Psoas muscle (tissue), 8 donors: ENCODE data around the gene SLC9A7. TPM values are rescaled to one million over a fixed set of nuclear protein-coding genes. Genes with fewer than 3 reads are reported as not detected.

Experiments
- ATAC-seq, 4 donors: fragments of 200-7000 bp; cut with Tn5 transposase; one replicate each; pipeline ENCODE4 v1.9.1; 2020; ENCODE audit warnings: moderate library complexity in 3 of 4, mild to moderate bottlenecking in 2 of 4
- DNase-seq, 2 donors: peaks; one replicate each; pipeline ENCODE4 v3.0.0-alpha.2; 2020
- H3K27ac ChIP-seq: fragments of 200-600 bp; one replicate; pipeline ENCODE4 v1.8.0; 2022
- H3K27me3 ChIP-seq, 3 donors: fragments of 200-600 bp in 1 of 3; one replicate each; pipeline versions ENCODE4 v1.6.1 to v1.8.0; 2013 to 2022; ENCODE audit warnings: low read length in 2 of 3, mild to moderate bottlenecking in 2 of 3, moderate library complexity in 1 of 3; ENCODE audit not compliant: insufficient read depth in 3 of 3
- H3K36me3 ChIP-seq, 2 donors: fragments of 200-600 bp in 1 of 2; one replicate each; pipeline versions ENCODE4 v1.6.1 to v1.8.0; 2013 to 2022; ENCODE audit warnings: low read depth in 1 of 2, mild to moderate bottlenecking in 1 of 2, moderate library complexity in 1 of 2; ENCODE audit not compliant: insufficient read depth in 1 of 2
- H3K4me1 ChIP-seq: fragments of 200-600 bp; one replicate; pipeline ENCODE4 v1.8.0; 2022
- H3K4me3 ChIP-seq: fragments of 200-600 bp; one replicate; pipeline ENCODE4 v1.8.0; 2022; ENCODE audit warnings: mild to moderate bottlenecking
- H3K9me3 ChIP-seq: fragments of 200-600 bp; one replicate; pipeline ENCODE4 v1.8.0; 2022
- WGBS, 3 donors: extraction: QIAGEN DNeasy Blood & Tissue Kit; methylation state at CpG; one replicate each; pipeline versions ENCODE4 v1.1.6 to v1.1.7; 2013; 5-methylcytosine and 5-hydroxymethylcytosine counted together
- intact Hi-C, 2 donors: fragments of 100-400 bp; cut with DNase I; formaldehyde crosslinking; loops; one replicate each; pipeline versions ENCODE4 v1.11.0 to v1.14.2; 2022
- polyA plus RNA-seq, 3 donors: library from polyadenylated mRNA; stranded (reverse); fragments of 200-250 nt; gene quantifications; one replicate each; pipeline ENCODE4 v1.2.3, GENCODE V29; 2013
- total RNA-seq, 4 donors: library from RNA; stranded (reverse); fragmentation: NEBNext Ultra II Directional in 2 of 4; extraction: Animal tissue kit (Norgen Biotek cat#: 25700) in 2 of 4; gene quantifications; one replicate each; pipeline versions ENCODE4 v1.2.1 to v1.2.4, GENCODE V29; 2021 to 2023
- TF ChIP-seq, protein P1 (sequence below): fragments of 200-600 bp; IDR thresholded peaks from one replicate; pipeline ENCODE4 v1.8.0; 2022; ENCODE audit warnings: antibody characterized with exemption
- donor health status: healthy with polysubstance abuse.
- donor health status: DM: no; HTN: no; CAD: no; lungs with moderate emphysema.
- donor health status: Bipolar disorder and iron deficiency.
- donor health status: healthy.
- donor health status: DM: yes; HTN: yes; CAD: no.
- donor health status: DM: no; HTN: no; CAD: no.
- donor health status: DM: no; HTN: no; CAD: no.
- donor health status: DM: yes; HTN: yes; CAD: no.

The SLC9A7 gene
- total and polyA plus RNA-seq, 7 donors = 1.5 to 14.0 (median 8.2) TPM

DNA sequence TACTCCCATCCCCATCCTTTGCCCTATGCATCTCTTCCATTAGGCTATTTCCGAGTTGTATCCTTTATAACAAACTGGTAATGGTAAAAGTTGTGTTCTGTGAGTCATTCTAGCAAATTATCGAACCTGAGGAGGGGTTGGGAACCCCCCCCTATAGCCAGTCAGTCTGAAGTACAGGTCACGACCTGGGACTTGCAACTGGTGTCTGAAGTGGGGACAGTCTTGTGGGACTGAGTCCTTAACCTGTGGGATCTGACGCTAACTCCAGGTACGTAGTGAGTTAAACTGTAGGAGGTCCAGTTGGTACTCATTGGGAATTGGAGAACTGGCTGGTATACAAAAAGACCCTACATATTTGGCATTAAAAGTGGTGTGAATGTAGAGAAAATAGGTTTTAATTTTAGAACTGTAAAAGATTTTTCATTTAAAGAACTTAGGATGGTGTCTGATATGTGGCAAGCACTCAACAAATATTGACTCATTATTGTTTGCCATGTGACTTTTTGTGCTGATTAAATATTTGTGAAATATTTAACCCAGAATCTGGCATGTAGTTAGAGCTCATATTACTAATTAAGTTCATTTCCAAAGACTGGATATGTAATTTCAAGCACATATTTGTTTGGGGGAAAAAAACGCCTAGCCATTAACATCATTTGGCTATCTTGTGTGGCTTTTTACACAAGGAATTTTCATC, 134.7 kb downstream of the SLC9A7 start:
- TF ChIP-seq, protein P1, sequence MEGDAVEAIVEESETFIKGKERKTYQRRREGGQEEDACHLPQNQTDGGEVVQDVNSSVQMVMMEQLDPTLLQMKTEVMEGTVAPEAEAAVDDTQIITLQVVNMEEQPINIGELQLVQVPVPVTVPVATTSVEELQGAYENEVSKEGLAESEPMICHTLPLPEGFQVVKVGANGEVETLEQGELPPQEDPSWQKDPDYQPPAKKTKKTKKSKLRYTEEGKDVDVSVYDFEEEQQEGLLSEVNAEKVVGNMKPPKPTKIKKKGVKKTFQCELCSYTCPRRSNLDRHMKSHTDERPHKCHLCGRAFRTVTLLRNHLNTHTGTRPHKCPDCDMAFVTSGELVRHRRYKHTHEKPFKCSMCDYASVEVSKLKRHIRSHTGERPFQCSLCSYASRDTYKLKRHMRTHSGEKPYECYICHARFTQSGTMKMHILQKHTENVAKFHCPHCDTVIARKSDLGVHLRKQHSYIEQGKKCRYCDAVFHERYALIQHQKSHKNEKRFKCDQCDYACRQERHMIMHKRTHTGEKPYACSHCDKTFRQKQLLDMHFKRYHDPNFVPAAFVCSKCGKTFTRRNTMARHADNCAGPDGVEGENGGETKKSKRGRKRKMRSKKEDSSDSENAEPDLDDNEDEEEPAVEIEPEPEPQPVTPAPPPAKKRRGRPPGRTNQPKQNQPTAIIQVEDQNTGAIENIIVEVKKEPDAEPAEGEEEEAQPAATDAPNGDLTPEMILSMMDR = no peak
- H3K4me1 ChIP-seq = no peaks in the 10 kb centered on the region
- H3K9me3 ChIP-seq = peaks cover 3% of the 10 kb centered on the region
- intact Hi-C loops = no loop called here
- no peak overlapping the region for H3K27ac ChIP-seq
- no peaks in the 10 kb centered on the region for H3K36me3 ChIP-seq
- DNase-seq = no peak
- WGBS, 3 donors = 73 to 96% (median 94%) methylated on average over 6 of the region's 6 CpGs
- no peak for ATAC-seq
- H3K27me3 ChIP-seq = peaks cover 0 to 10% (median 0%) of the 10 kb centered on the region in 3 donors
- H3K4me3 ChIP-seq = no peak overlapping the region

DNA sequence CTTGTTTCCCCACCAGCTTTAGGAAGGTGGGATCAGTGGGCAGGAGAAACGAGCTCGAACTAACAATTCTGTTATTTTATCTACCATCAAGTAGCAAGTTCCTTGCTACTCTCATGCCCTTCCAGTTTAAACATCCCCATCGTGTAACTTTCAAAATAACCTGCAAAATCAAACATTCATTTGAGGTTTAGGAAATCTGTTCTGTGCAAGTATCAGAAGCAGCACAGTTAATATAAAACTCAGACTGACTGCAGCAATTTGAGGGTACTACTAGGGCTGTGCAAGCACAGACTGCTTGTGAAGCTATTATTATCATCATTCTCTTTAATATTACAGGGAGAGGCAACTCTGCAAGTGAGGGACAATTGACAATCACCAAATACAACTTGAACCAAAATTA, 137.3 kb downstream of the SLC9A7 start:
- H3K27me3 ChIP-seq = peaks cover 0 to 10% (median 0%) of the 10 kb centered on the region in 3 donors
- WGBS, 3 donors = 72 to 75% (median 74%) methylated on average over 3 of the region's 3 CpGs

DNA sequence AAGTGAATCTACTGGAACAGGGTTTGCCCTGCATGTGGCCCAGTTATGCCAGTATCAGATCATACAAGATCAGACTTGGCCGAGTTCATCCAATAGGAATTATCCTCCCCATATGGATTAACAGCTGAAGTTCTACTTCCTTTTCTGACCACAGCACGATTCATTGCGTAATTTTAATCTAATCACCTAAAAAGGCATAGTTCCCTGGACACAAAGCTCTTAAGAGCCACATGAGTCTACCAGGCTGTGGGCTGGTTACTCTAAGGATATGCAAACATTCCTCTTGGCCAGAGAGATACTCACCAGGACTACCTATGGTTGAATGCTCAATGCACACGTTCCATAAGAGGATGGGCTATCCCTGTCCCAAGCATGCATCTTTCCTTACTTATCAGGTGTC, 138.4 kb downstream of the SLC9A7 start:
- intact Hi-C loops = no loop called here
- peaks cover 0 to 10% (median 0%) of the 10 kb centered on the region in 3 donors for H3K27me3 ChIP-seq
- no peak for DNase-seq
- no peak overlapping the region for H3K4me3 ChIP-seq
- no peak overlapping the region for H3K27ac ChIP-seq
- TF ChIP-seq, protein P1 = no peak
- no peaks in the 10 kb centered on the region for H3K4me1 ChIP-seq
- no peaks in the 10 kb centered on the region for H3K36me3 ChIP-seq
- no peak for ATAC-seq
- peaks cover 12% of the 10 kb centered on the region for H3K9me3 ChIP-seq
- 82 to 100% (median 87%) methylated on average over 4 of the region's 4 CpGs for WGBS, 3 donors

More for the DNA sequence above, 137.3 kb downstream of the SLC9A7 start:
- ATAC-seq (no peak), DNase-seq (no peak)
- H3K9me3 ChIP-seq = peaks cover 12% of the 10 kb centered on the region
- H3K4me1 ChIP-seq = no peaks in the 10 kb centered on the region
- H3K27ac ChIP-seq = no peak overlapping the region
- intact Hi-C loops = no loop called here
- no peaks in the 10 kb centered on the region for H3K36me3 ChIP-seq
- H3K4me3 ChIP-seq = no peak overlapping the region
- TF ChIP-seq, protein P1 = no peak

DNA sequence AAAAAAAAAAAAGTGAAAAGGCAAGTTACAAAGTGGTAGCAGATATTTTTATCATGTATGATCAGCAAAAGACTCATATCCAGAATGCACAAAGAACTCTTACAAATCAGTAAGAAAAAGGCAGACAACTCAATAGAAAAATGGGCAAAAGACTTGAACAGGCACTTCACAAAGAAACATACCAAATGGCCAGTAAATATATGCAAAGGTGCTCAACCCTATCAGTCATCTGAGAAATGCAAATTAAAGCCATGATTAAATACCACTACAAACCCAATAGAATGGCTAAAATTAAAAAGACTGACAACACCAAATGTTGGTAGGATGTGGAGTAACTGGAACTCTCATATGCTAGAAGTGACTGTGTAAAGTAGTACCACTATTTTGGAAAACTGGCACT, 140.0 kb downstream of the SLC9A7 start:
- DNase-seq (no peak), ATAC-seq (no peak)
- peaks cover 12% of the 10 kb centered on the region for H3K9me3 ChIP-seq
- H3K27ac ChIP-seq = no peak overlapping the region
- intact Hi-C loops = no loop called here
- no peaks in the 10 kb centered on the region for H3K36me3 ChIP-seq
- H3K27me3 ChIP-seq = peaks cover 0 to 9% (median 0%) of the 10 kb centered on the region in 3 donors
- H3K4me3 ChIP-seq = no peak overlapping the region
- TF ChIP-seq, protein P1 = no peak
- H3K4me1 ChIP-seq = no peaks in the 10 kb centered on the region

DNA sequence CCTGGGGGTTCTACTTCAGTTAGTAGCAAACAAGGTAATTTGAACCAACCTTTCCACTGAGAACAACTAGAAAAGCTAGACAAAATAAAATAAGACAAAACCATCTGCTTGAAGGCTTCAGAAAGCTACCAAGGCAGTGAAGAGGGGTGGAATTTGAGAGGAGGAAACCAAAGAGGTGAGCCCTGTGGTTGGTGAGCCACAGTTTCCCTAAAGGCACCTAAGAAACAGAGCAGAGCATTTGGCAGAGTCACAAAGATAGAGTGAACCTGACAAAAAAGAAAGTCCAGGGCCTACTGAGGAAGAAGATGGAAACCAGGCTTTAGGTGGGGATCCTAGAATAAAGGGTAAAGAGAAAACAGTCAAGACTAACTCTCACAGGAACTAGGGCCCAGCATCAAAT, 141.0 kb downstream of the SLC9A7 start:
- ATAC-seq = no peak
- intact Hi-C loops = no loop called here
- no peaks in the 10 kb centered on the region for H3K36me3 ChIP-seq
- H3K27me3 ChIP-seq = no peaks in the 10 kb centered on the region
- TF ChIP-seq, protein P1 = no peak
- H3K4me1 ChIP-seq = no peaks in the 10 kb centered on the region
- H3K4me3 ChIP-seq = no peak overlapping the region
- no peak overlapping the region for H3K27ac ChIP-seq
- no peak for DNase-seq
- peaks cover 12% of the 10 kb centered on the region for H3K9me3 ChIP-seq
